HT-29 (cell line): ENCODE measurements around the gene NRSN1. TPM values are rescaled to one million over a fixed set of nuclear protein-coding genes. Genes with fewer than 3 reads are reported as not detected.

ENCODE experiments used
- small RNA-seq: library from RNA; depleted of rRNA; stranded (forward); fragments of <200 nt; gene quantifications from one replicate; pipeline ENCODE3, GENCODE V24; 2014
- total RNA-seq: library from RNA; depleted of rRNA; stranded (reverse); fragments of >200 nt; shearing (Covaris generic); gene quantifications from 2 replicates; pipeline ENCODE4 v1.2.3, GENCODE V29; 2014; rRNA removed

The NRSN1 gene
- total RNA-seq, 1 experiment from 2014 or later: not detected

Small RNA genes lying within 50 kb of the gene (small RNA-seq; reads per million reads assigned to genes)
- 0.36 reads per million for gene RF00218

Other genes with a start within 250 kb of the NRSN1 start
- 0.08 TPM in 1 of 2 replicates, not detected in the other for gene DCDC2, start 231.8 kb downstream of the NRSN1 start, total RNA-seq